ENCODE data around the gene SV2A.
"Not testable (repeated sequence)": the region's sequence is repeated elsewhere in the genome, so short reads cannot be mapped to it uniquely, and the experiment has no call there.

The SV2A gene

GRCh38 chr1:149917571-149918144 lies at the start of gene SV2A:
SV2A (minus strand) TSS chr1:149917844; CDS start chr1:149913840, 4,004 bp downstream.
- DNase-seq, result peak; percentile 48

DNA sequence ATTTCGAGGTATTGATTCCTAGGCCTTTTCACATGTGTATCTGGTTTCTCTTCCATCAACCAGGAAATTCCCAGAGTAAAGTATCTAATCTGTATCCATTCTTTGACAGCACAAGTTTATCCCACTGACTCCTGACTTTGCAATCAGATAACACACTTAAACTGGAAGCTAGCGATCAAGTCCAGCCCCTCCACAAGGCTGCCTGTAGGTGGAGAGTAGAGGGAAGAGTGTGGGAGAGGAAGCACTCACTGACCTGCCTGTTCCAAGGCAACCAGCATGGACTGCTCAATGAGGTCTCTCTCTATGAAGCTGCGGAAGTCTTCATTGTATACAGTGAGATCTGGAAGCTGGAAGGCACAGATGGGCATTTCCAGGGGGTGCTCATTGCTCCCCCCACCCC lies 49.4 kb upstream of the SV2A start:
- no peak for DNase-seq

- peak; percentile 10 for DNase-seq
These were observed 48.8 kb upstream of the SV2A start for GRCh38 chr1:149966405-149966804.

- no peak for DNase-seq
These were observed 47.8 kb upstream of the SV2A start for GRCh38 chr1:149965440-149965839.

- DNase-seq, result no peak
These were observed 45.7 kb upstream of the SV2A start for GRCh38 chr1:149963358-149963757.

DNA sequence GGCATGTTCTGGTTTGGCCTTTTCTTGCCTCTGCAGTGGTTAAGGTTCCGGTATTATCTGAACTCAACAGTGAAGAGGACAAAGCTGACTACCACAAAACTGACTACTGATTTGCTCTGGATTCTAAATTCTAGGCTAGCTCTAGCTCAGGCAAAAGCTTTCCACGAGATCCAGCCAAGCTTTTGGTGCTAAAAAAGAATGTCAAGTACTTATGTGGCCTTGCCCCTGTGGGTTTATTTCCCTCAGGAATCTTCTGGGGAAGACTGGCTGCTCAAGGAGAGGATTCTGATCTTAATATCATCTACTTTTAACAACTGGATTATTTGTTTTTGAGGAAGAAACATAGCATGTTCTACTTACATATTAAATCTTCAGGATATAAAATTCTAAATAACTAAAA lies 45.1 kb upstream of the SV2A start:
- DNase-seq, result no peak

DNA sequence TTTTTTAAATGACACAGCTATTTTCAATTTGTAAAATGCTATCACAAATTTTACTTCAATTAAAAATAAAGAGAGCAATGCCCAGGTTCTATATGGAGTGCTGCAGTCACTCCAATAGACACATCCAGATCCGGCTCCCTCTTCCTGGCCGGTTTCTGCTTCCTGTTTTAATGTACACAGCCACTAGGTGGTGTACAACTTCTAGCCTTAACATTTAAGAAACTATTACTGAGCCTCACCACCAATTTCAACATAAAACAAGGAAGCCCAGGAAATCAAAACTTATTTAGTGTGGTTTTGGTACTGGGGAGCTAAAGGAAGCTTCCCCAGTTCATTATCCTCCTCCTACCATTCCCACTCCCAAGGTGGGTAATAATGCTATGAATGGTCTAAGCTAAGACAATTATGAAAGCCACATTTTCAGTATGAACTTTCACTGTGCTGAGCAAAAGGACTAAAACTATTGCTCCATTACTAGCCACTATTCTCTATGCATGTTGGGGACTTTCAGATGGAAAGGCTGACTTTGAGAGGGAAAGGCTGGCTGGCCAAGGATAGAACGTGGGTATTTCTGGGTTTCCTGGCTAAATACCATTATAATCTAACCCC lies 44.5 kb upstream of the SV2A start:
- peak; percentile 77 for DNase-seq

DNA sequence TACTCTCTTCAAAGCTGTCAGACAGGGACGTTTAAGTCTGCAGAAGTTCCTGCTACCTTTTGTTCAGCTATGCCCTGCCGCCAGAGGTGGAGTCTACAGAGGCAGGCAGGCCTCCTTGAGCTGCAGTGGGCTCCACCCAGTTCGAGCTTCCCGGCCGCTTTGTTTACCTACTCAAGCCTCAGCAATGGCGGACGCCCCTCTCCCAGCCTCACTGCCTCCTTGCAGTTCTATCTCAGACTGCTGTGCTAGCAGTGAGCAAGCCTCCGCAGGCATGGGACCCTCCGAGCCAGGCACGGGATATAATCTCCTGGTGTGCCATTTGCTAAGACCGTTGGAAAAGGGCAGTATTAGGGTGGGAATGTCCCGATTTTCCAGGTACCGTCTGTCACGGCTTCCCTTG lies 39.9 kb upstream of the SV2A start:
- not testable (repeated sequence) for DNase-seq

DNA sequence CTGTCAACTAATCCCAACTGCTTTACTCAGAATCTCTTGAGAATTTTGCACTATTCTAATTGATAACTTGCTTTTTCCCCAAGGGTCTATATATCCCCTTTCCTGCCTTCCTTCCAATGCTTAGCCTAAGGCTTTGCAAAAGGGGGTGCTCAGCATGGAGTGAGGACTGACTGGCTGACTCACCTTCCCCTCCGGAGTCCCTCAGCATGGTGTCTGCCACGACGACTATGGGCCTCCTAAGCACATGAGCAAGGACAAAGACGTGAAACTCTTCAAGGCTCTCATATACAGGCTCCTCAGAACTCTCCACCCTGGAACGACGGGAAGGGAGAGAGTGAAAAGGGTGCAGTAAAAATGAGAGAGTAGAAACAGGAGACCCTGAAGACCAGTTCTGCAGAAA lies 32.3 kb upstream of the SV2A start:
- DNase-seq, result no peak

GRCh38 chr1:149945206-149945605 lies 27.6 kb upstream of the SV2A start:
- no peak for DNase-seq

GRCh38 chr1:149942885-149943284 lies 25.2 kb upstream of the SV2A start:
- DNase-seq, result no peak

DNA sequence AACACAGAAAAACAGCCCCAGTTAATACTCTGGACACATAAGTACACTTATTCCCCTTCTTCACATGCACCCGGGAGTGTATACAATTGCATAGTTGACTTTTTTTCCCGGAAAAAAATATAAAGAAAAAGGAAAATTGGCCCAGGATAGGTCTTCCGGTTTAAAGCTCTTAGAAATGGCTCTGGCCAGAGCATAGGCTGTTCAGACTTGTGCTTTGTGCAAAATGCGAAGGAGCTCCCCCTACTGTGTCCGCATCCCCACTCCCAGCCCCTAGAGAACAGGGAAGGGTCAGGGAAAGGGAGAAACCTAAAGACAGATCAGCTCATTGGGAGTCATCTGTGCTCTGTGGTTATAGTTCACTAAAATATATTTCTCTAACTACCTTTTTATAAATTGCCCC lies 24.6 kb upstream of the SV2A start:
- DNase-seq, result peak; percentile 35

GRCh38 chr1:149940427-149940826 lies 22.8 kb upstream of the SV2A start:
- DNase-seq, result no peak

DNA sequence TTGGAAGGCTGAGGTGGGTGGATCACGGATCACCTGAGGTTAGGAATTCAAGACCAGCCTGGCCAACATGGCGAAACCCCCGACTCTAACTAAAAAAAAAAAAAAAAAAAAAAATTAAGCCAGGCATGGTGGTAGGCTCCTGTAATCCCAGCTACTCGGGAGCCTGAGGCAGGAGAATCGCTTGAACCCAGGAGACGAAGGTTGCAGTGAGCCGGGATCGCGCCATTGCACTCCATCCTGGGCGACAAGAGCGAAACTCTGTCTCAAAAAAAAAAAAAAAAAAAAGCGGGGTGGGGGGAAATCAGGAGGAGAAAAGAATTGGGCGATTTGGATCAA lies 21.0 kb upstream of the SV2A start:
- not testable (repeated sequence) for DNase-seq

GRCh38 chr1:149937759-149938158 lies 20.1 kb upstream of the SV2A start:
- DNase-seq, result no peak

DNA sequence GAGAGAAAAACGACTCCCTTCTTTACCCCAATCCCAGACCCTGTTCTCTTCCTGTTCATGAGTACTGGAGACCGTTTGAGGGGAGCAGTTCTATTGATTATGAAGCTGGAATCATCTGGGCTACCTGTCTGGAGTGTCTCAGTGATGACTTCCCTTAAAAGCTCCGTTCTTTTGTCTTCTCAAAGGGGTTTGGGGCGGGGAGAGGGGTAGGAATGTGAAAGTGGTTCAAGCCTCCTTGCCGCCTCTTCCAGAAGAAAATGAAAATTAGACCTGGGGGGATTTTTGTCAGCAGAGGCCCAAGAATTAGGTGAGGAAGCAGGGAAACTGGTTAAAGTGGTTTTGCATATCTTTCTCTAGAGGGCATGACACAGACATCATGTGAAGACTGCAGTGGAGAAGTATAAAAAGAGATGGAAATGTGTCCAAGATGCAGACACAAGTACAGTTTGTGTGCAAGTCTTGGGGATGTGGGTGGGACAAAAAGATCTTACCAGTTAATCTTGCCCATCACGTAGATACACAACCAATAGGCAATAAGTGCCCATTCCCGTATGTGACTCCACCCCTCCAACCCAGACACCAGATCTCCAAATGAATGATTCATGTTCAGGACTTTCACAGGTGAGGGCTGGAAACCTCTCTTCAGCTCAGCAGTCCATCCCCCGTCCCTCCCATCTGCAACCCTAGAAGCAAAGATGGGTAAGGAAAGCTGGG lies 19.5 kb upstream of the SV2A start:
- peak; percentile 54 for DNase-seq

GRCh38 chr1:149936170-149936991 lies 18.7 kb upstream of the SV2A start, which contains the start of gene MTMR11:
MTMR11 (minus strand) TSS chr1:149936879; CDS start chr1:149936647, 232 bp downstream.
- peak; percentile 34 for DNase-seq

DNA sequence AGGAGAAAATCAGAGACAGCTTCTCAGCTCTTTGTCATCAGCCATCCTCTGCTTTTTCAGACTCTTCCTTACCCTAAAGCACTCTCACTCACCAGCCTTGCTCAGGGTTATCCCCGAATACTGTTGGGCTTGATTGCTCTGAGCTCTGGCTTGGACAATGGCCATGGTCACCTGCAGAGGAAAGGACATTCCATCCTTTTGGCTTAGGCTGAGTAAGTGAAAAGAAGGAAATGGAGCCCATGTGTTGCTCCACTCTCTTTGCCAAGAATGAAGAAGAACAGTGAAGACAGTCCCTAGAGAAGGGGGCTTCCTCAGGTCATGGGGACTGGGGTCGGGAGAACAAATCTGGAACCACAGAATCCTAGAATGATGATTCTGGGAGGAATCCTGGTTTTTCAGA lies 16.7 kb upstream of the SV2A start:
- DNase-seq, result no peak

GRCh38 chr1:149933208-149933607 lies 15.6 kb upstream of the SV2A start:
- DNase-seq, result no peak

DNA sequence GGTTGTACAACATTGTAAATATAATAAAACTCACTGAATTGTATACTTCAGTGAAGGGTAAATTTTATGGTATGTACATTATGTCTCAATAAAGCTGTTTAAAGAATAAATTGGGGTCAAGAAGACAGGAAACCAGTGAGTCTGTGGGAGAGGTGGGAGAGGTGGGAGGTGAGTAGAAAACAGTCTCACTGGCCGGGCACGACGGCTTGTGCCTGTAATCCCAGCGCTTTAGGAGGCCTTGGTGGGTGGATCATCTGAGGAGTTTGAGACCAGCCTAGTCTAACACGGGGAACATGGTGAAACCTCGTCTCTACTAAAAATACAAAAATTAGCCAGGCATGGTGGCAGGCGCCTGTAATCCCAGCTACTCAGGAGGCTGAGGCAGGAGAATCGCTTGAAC lies 14.8 kb upstream of the SV2A start:
- DNase-seq, result no peak

DNA sequence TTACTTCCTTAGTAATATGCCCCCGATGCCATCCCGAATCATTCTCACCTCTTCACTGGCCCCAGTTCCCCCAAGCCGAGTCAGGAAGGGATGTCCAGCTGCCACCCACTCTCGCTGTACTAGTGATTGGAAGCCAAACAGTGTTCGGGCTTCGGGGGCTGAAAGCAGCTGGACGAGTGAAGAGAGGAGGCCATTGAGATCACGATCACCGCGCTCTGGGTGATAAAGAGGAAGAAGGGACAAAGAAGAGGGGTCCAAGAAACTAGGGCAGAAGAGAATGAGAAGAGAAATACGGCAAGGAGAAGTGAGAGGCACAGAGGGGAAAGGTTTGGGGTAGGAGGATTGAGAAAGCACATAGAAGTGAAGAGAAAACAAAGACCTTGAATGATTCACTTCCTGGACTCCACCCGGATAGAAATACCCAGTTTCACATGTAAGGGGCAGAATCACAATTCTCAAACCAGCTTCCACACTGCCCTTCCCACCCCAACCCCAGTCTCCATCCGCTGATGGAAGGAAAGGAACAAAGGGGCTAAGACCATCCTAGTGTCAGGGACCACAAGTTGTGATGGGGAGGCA lies 13.7 kb upstream of the SV2A start:
- DNase-seq, result peak; percentile 21

DNA sequence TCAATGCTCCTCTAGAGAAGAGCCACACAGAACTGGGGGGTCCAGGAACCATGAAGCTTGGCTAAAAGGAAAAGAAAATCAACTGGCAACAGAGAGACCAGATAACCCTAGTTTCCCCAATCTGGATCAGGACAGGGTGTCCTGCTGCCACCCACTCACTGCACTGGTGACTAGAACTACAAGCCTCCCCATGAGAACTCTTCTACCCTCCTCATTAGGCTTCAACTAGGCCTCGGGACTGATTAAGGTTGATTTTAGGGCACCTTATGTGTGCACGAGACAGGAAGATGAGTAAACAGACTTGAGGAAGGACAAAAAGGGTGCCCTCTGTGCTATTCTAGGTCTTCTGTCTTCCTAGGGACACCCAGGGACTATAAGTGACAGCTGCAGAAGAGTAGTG lies 12.2 kb upstream of the SV2A start:
- no peak for DNase-seq

GRCh38 chr1:149928401-149928724 lies 10.7 kb upstream of the SV2A start:
- DNase-seq, result no peak

Measured in HCEC 1CT (cell line).